Gastrocnemius medialis (tissue), 4 donors: ENCODE results near the gene BARHL2.

Source experiments
- CTCF ChIP-seq, 5 experiments: fragments of 450-650 bp in 3 of 5; fragments of 200-600 bp in 2 of 5; sonication (generic) in 2 of 5; IDR thresholded peaks in 4 of 5; conservative IDR thresholded peaks in 1 of 5; 1 replicate in 4 of 5; 2 replicates in 1 of 5; pipeline ENCODE4 v1.5.1; 2016 to 2019; ENCODE audit warnings: antibody characterized with exemption in 5 of 5, mild to moderate bottlenecking in 3 of 5, moderate library complexity in 3 of 5
- POLR2A ChIP-seq, 2 donors: fragments of 450-650 bp; IDR thresholded peaks; one replicate each; pipeline ENCODE4 v1.6.1; 2017; ENCODE audit warnings: antibody characterized with exemption in 2 of 2, mild to moderate bottlenecking in 2 of 2, moderate library complexity in 2 of 2

GRCh38 chr1:90763506-90763905 lies 46.4 kb upstream of the BARHL2 start:
- TF ChIP-seq CTCF (IDR thresholded peaks at IDR 0.05 in 4 of 5, conservative IDR thresholded peaks at IDR 0.05 in 1 of 5) (no peak), POLR2A (IDR thresholded peaks at IDR 0.05) (no peak)
